HL-60/S4 treated with phorbol 12-myristate 13-acetate at 8.2 ng/mL for 4 days and 3 days (cell line): Measurements from ENCODE around the gene ANKRD63.

Experiments
- in situ Hi-C: fragments of 300-500 bp; cut with MboI; formaldehyde crosslinking; loops from 2 replicates; pipeline ENCODE4 v1.15.0; 2022; ENCODE audit warnings: low sequenced_read_pairs

Gene ANKRD63

DNA sequence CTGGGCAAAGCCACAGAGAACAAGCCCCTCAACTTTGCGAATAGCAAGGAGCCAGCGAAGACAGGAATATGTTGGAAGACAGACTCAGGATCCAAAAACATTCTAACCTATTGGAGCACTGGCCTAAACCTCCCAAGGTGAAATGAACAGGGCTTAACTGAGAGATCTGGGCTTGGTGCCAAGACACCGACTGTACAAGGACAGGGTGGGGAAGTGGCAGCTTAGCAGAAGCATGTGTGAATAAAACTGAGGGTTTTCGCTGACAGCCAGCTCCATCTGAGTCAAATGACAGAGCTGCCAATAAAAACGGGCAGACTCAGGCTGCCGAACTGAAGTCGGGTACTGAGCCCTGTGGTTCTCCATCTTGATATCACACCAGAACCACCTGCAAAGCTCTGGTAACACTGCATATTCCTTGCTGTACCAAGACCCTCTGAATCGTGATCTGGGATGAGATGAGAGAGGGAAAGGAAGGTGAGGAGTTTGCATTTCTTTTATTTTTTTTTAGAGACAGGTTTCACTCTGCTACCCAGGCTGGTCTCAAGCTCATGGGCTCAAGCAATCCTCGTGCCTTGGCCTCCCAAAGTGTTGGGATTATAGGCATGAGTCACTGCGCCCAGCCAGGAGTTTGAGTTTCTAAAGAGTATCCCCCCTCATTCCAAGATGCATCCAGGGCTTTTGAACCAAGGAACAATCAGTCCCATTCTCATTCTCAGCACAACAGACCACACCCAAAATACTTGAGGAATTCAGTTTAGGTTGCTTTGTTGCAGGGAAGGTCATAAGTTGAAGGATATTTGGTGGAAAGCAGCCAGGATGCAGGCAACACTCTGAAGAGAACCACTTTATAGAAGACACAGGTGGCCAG lies 30.9 kb upstream of the ANKRD63 start:
- in situ Hi-C loops = no loop called here

DNA sequence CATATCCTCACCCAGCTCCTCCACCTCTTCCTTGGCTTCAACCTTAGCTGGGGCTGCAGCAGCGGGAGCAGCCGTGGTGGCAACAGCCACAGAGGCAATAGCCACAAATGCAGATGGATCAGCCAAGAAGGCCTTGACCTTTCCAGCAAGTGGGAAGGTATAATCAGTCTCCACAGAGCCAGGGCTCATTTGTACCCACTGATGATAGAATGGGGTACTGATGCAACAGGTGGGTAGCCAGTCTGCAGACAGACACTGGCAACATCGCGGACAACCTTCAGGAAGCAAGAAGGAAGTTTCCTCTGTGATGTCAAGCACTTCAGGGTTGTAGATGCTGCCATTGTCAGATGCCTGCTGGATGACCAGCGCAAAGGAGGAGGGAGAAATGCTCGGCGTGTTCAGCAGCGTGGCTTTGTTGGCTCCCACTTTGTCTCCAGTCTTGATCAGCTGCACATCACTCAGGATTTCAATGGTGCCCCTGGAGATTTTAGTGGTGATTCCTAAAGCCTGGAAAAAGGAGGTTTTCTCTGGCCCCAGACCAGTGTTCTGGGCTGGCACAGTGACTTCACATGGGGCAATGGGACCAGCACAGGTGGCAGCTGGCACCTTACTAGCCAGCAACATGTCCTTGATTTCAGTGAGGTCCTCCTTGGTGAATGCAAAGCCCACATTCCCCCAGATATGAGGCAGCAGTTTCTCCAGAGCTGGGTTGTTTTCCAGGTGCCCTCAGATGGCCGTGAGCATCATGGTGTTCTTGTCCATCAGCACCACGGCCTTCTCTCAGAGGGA lies 29.7 kb upstream of the ANKRD63 start:
- in situ Hi-C loops = no loop called here

DNA sequence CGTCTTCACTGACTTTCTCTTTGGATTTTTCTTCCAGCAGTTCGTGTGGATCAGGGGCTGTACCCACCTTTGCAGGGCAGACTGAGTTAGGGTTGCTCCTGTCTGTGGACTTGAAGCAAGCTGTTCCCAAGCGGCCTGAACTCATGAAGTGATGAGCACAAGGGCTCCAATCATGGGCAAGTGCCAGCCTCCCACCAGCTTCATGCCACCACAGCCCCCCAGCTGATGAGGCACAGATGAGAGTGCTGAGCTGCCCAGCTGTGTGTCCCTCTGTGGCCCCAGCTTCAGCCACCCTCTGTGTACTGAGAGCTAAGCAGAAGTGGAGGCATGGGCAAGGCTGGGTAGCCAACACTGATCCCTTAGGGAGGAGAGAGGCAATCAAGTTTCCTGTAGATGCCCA lies 28.1 kb upstream of the ANKRD63 start:
- in situ Hi-C loops = no loop called here

DNA sequence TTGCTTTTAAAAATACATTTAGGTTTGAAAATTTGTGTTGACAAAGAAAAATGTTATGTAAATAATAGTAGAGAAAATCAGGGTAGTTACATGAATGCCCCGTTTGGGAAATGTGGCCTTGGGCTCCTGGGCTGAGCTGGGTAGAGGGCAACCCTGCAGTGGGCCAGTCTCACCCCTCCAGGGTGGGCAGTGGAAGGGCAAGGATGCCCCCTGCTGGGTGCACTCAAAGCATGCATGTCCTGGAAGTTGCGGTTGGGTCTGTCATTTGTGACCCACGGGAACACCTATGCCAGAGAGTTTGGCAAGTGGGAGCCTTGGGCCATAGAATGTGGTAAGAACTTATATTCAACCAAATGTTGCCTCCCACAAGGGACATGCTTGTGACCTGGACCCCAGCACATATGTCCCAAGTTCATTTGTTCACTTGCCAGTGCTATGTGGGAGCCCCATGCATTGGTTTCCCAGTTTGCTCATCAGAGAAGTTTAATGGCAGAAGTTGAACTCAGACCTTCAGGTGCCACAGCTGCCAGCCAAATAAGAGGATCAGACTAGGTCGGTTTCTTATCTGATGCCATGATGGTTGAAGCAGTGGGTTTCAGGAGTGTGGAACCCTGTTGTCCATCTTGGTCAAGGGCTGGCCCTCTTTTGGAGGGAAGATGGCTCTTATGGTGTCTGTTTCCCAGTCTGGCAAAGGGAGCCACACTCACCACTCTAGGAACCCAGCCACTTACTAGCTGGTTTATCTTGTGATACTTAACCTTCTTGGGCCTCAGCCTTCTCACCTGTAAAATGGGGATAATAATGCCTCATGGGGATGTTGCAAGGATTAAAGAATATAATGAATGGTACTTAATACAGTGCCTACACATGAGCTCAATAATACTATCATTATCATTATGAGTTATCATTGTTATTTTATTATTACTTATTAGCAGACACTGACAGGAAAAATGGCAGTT lies 27.4 kb upstream of the ANKRD63 start:
- in situ Hi-C loops = no loop called here

- in situ Hi-C loops = no loop called here
Observed at GRCh38 chr15:40309344-40309862, 26.5 kb upstream of the ANKRD63 start.

DNA sequence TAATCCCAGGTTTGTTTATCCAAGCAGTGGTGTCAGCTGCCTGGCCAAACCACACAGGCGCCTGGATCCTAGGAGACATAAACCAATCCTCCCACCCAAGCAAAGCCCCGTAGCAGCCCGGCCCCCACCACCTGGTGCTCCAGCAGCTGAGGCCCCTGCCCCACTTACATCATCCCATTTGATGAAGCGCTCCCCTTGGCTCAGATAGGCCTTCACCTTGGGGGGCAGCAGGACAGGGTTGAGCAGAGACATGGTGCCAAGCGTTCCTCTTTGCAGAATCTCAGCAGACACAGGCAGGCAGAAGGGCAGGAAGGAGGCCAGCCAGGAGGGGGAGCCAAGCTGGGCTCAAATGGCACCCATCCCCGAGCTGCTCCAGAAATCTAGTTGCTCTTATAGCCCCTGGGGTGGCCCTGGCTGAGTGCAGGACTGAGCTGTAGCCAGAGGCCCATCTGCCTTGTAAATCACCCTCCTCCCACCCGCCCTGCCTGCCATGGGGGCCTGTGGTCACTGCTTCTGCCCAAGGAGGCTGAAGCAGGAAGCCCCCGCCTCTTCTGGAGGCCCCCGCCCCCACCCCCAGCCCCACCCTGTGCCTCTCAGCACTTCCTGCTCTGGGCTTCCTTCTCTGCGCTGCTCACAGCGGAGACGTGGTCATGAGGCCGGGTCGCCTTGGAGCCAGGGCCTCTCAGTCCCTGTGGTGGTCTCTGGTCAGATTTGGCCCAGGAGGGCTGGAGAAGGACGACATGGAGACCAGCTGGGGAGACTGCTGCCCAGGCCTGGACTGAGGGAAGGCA lies 24.8 kb upstream of the ANKRD63 start, which contains the start of gene PLCB2:
Gene PLCB2 (minus strand): TSS at position 515 of the 791 bp plus-strand sequence. CDS start 263 bp downstream, at position 252.
- in situ Hi-C loops = no loop called here

GRCh38 chr15:40306908-40307307 lies 24.0 kb upstream of the ANKRD63 start:
- in situ Hi-C loops = no loop called here

GRCh38 chr15:40306371-40306770 lies 23.5 kb upstream of the ANKRD63 start:
- in situ Hi-C loops = no loop called here

- in situ Hi-C loops = no loop called here
Observed at GRCh38 chr15:40305281-40305680, 22.4 kb upstream of the ANKRD63 start.

DNA sequence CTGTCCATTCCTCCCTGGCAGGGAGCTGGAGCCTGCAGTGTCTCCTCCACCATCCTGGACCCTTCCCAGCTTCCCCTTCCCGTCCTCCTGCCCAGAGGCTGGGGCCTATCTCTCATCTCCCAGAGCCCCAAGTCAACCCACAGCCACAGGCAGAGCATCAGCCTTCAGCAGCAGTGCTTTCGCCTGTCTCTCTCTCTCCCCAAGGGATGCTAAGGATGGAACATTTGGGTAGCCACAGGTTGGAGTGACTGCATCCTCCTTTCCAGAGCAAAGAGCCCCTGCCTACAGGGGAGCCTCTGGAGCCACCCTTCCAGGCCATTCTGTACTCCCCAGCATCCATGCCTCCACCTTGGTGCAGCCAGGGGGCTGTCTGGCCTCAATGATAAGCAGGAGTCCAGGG lies 20.7 kb upstream of the ANKRD63 start:
- in situ Hi-C loops = no loop called here

DNA sequence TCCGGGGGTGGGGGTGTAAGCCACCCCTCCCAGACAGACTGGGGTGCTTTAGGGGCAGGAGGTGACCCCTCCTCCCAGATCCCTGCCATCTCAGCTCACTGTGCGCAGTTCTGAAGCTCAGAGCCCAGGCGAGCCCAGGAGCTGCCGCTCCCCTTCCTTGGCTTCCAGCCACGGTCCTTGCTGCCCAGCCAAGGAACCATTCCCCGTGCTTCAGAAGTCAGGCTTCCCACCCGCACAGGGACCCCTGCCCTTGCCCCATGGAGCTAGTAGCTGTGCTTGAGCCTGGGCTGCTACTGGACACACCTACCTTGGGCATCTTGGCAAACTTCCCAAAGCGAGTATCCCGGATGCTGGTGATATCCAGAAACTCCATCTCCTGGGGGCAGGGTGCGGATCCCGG lies 20.1 kb upstream of the ANKRD63 start:
- in situ Hi-C loops = no loop called here

GRCh38 chr15:40302288-40302886 lies 19.5 kb upstream of the ANKRD63 start:
- in situ Hi-C loops = no loop called here

DNA sequence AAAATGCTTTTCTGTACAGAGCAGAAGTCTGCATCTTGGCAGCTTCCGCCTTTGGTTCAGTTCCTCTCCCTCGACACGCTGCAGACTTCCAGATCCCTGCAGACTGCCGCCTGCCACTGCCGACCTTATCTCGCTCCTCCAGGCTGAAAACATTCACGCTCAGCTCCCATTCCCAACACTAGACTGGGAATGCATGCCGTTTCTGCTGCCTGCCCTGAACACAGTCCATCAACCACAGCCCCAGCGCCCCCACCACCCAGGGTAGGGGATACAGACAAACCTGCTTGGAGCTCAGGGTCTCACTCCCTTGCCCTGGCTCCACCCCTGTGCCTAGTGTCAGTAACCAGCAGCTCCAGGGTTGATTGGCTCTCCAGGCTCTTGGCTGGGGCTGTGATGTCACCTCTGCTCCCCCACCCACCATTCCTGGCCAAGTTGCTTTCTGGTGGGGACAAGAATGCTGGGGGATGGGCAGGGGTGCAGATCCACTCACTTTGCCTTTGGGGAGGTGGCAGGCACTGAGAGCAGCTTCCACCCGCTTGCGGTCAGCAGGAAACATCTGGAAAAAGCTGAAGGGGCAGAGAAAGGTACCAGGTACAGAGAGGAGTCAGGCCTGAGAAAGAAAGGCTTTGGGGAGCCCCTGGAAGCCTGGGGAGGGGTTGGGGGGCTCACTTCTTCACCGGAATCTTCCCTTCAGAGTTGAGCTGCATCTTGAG lies 18.8 kb upstream of the ANKRD63 start:
- in situ Hi-C loops = no loop called here

DNA sequence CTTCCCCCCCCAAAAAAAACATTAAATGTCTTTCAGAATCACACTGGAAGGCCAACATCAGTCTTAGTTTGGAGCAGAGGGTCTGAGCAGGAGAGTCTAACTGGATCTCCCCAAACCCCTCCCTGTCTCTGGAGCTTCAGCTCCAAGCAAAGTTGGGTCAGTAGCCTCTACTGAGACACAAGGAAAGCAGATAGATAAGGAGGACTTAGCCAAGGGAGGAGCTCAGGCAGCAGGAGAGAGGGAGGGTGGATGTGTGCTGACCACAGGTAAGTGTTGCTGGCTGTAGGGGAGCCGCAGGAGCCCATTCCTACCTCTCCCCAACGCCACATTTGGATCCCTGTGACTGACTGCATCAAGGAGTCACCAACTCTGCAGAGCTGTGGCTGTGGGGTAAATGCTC lies 17.9 kb upstream of the ANKRD63 start:
- in situ Hi-C loops = no loop called here

DNA sequence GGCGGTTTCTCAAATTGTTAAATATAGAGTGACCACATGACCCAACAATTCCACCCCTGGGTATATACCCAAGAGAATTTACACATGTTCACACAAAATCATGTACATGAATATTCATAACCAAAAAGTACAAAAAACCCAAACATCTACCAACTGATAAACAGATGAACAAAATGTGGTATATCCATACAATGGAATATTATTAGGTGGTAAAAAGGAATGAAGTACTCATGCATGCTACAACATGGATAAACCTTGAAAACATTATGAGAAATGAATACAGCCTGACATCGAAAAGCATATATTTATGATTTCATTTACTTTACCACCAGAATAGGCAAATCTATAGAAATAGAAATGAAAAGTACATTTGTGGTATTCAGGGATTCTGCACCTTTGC lies 17.5 kb upstream of the ANKRD63 start:
- in situ Hi-C loops = no loop called here

DNA sequence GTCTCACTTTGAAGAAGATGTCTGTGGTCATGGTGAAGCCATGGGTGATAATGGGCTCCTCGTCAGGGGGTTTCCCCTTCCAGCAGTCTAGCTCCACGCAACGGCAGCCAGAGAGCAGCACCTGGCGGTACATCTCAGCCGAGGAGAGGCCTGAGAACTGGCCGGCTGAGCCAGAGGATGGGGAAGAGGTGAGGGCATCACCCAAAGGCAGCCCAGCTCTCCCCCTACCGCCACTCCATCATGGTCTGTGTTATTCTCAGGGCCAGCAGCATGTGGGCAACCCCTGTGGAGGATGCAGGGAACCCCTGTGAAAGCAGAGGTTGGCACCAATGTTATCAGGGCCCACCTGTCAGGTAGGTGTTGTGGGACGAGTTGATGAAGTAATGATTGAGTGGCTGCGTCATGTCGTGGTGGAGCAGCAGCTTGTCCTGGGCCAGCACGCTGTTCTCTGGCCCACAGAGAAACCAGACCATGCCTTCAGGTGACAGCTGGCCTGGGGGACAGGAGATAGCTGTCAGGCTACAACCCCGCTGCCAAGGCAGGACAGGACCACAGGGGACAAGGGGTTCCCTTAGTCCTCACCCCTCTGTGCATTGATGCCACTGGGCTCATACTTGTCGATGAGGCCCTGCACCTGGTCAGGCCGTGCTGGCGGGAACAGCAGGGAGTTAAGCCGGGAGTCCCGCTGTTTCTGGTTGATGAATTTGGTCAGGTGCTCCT lies 15.5 kb upstream of the ANKRD63 start:
- in situ Hi-C loops = no loop called here

DNA sequence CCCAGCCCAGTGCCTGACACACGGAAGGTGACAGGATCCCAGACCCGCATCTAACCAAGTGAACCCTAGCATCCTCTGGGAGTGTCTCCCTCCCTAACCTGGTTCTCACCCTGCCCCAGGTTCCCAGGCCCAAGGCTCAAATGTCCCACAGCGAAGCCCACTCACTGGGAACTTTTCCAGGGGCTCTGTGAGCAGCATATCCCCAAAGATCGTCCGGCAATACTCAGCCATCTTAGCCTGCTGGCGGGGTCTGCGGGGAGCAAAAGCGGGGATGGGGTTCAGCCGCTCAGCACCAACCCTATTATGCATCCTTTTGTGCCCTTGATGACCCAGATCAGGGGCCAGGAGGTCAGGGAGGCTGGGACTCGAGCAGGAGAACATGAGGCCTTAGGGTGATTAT lies 14.5 kb upstream of the ANKRD63 start:
- in situ Hi-C loops = no loop called here

DNA sequence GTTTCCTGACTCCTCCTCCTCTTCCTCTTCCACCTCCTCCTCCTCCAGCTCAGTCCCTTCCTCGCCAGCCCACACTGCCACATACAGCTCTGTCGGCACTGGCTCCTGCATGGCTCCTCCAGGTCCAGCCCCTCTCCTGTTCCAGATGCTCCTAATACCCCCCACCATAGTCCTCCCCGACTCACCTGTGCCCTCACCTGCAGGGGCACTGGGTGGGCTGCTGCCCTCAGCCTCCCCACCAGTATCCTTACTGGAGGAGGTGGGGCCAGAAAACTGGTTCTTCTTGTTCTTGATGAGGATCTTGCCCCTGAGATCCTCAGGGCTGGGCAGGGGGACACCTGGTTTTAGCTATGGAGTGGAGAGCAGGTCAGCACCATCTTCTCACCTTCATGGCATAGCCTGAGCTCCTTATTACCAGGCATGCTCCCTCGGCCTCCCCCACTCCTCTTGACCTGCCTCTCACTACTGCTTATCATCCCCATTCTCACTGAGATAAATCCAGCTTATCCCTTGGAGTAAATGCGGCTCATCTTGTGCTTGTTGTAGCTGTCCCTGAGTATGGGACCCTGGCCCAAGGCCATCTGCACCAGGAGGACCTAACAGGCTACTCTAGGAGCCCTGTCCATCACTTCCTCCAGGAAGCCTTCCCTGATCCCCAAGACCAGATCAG lies 13.8 kb upstream of the ANKRD63 start:
- in situ Hi-C loops = no loop called here
